Retinal pigment epithelial cell (primary cell): ENCODE data around the gene LGR6.
A peak's percentile ranks its signal among the peaks of the same experiment; 100 is the strongest.

Experiments used
- DNase-seq: peaks from one replicate; pipeline ENCODE4 v3.0.0-alpha.2; 2010; ENCODE audit warnings: low read depth
- H3K4me3 ChIP-seq: 2 replicates; pipeline ENCODE4 v1.5.1; 2011; ENCODE audit warnings: mild to moderate bottlenecking, low read length, control low read depth, moderate library complexity
- CTCF ChIP-seq: conservative IDR thresholded peaks from 2 replicates; pipeline ENCODE4 v1.5.1; 2011; ENCODE audit warnings: low read depth, low read length, control low read depth, inconsistent platforms

The LGR6 gene

GRCh38 chr1:202320081-202320405 is 126.4 kb downstream of the LGR6 start:
- no peak for TF ChIP-seq CTCF

GRCh38 chr1:202323731-202324130 is 130.1 kb downstream of the LGR6 start:
- no peak overlapping the region for H3K4me3 ChIP-seq
- DNase-seq: no peak
- no peak for TF ChIP-seq CTCF

More at GRCh38 chr1:202320081-202320405, 126.4 kb downstream of the LGR6 start:
- DNase-seq: no peak
- H3K4me3 ChIP-seq: no peak overlapping the region

GRCh38 chr1:202324646-202325045 is 131.0 kb downstream of the LGR6 start:
- TF ChIP-seq CTCF: no peak
- no peak overlapping the region for H3K4me3 ChIP-seq
- DNase-seq: no peak

- no peak for TF ChIP-seq CTCF
Measured at GRCh38 chr1:202329891-202330290, 136.3 kb downstream of the LGR6 start.

GRCh38 chr1:202333861-202334260 is 140.3 kb downstream of the LGR6 start:
- no peak overlapping the region for H3K4me3 ChIP-seq
- TF ChIP-seq CTCF: no peak
- no peak for DNase-seq

More at GRCh38 chr1:202329891-202330290, 136.3 kb downstream of the LGR6 start:
- H3K4me3 ChIP-seq: no peak overlapping the region
- no peak for DNase-seq

GRCh38 chr1:202343652-202344349 is 150.2 kb downstream of the LGR6 start:
- DNase-seq: no peak
- no peak overlapping the region for H3K4me3 ChIP-seq
- peak; percentile 76 for TF ChIP-seq CTCF

- no peak for TF ChIP-seq CTCF
- H3K4me3 ChIP-seq: peak overlapping the region; percentile 94
- DNase-seq: no peak
Measured at GRCh38 chr1:202348005-202348508, 154.5 kb downstream of the LGR6 start.
